NT2/D1 (cell line): ENCODE data around the gene MRPS15.

ENCODE experiments used
- SUZ12 ChIP-seq: IDR thresholded peaks from 2 replicates; pipeline ENCODE4 v1.6.1; 2011; ENCODE audit not compliant: insufficient read length, insufficient read depth; ENCODE audit errors: extremely low read depth
- YY1 ChIP-seq: IDR thresholded peaks from 2 replicates; pipeline ENCODE4 v1.6.1; 2011; ENCODE audit not compliant: insufficient read length, insufficient read depth
- ZNF274 ChIP-seq: IDR thresholded peaks from 2 replicates; pipeline ENCODE4 v1.6.1; 2011; ENCODE audit warnings: mild to moderate bottlenecking, low read depth, low read length

GRCh38 chr1:36421649-36422048 lies 42.5 kb downstream of the MRPS15 start:
- TF ChIP-seq YY1 (no peak), ZNF274 (no peak), SUZ12 (no peak)
